GM21367 (cell line): ENCODE results near the gene SACS.
A peak's percentile ranks its signal among the peaks of the same experiment; 100 is the strongest.

ENCODE experiments used
- ATAC-seq: cut with Tn5 transposase; IDR thresholded peaks from one replicate; pipeline ENCODE4 v1.9.1; 2021; ENCODE audit not compliant: unreplicated experiment

Gene SACS

DNA sequence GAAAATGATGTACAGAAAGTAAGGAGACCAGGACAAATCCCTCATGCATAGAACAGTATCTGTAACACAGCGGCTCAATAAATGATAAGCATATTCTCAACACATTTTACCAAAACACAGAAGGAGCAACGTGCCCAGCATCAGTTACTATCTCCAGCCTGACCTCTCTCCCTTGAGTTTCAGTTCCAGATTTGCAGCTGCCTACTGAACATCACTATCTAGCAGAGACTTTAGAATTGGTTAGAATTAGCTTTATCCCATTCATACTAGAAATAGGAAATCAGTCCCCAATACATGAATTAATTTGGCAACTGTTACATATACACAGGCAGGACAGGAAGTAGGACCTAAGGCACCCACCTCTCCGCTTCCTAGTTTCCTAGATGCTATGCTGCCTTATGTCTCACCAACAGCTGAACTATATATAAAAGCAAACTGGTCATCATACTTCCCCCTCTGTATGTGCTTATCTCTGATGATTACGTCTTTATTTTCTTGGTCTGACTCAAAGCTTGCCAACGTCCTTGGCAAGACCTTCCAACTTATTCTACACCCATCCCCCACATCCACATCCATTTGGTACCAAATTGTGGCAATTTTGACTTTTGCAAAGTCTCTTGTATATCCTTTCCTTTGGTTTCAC, 61.1 kb downstream of the SACS start:
- ATAC-seq = no peak

- no peak for ATAC-seq
Measured at GRCh38 chr13:23367907-23368306, 65.6 kb downstream of the SACS start.

DNA sequence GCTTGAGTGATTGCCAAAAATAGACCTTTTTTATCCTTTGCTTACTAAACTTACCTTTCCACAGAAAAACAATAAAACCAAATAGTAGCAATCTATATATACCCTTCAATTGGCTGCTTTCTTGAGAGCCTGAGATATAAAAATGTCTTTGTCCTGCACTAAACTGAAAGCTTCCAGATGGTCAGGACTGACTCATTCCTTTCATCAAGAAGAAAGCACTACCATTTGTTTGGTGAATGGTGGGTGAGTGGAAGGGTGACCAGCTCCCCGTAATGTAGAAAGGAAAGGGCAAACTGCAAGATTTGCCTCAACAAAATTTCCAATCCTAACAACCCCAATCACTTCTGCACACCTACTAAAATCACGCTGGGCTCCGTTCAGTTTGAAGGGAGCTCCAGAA, 67.8 kb downstream of the SACS start:
- no peak for ATAC-seq

GRCh38 chr13:23359882-23360281, 73.6 kb downstream of the SACS start:
- ATAC-seq = no peak

- no peak for ATAC-seq
Measured at GRCh38 chr13:23357349-23357748, 76.2 kb downstream of the SACS start.

DNA sequence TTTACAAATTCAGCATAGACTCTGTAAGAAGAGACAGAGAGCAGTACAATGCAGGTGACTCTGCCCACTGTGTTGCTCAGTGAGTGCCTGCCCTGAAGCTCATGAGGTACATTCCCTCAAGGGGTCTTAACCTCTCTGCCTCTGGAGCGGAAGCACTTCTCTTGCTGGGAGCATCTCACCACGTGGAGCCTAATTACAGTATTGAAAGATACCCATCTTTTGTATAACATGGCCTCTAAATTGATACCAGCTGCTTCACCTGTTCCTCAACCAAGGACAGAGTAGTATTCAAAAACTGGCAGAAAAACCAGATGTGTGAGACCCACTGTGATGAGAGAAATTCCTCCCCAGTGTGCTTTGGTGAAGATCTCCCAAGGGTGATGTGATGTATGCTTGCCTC, 77.1 kb downstream of the SACS start:
- no peak for ATAC-seq

DNA sequence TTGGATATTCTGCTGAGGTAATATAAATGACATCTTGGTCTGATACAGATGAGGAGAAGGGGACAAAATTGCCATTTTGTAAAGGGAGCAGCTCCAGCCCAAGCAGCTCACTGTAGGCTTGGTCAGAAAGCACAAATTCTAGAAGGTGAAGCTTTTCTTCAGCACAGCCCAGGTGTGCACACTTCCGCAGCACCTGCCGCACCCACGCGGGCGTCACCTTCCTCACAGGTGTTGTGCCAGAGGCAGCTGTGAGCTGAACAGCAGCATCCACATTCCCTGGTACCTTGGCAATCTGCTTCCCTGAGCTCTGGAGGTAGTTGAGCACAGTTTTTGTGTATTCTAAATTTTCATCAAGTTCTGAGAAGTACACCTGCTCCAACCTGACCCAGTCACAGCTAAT, 79.0 kb downstream of the SACS start:
- no peak for ATAC-seq

GRCh38 chr13:23352161-23352560, 81.3 kb downstream of the SACS start:
- no peak for ATAC-seq

DNA sequence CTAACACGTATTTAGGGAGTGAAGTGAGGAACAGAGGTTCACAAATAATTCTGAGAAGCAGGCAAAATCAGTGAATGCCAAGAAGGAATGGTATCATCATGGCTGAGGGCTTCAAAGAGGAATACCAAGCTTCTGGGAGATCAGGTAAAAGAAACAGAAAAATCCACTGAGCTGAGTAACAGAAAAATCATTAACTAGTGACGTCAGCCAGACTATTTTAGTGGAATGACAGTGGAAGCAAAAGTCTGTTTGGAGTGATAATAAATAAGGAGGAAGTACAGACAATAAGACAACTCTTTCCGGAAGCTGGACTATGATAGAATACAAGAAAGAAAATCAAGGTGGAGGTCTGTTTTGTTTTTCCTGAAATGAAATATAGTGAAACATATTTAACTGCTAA, 83.5 kb downstream of the SACS start:
- ATAC-seq = no peak

DNA sequence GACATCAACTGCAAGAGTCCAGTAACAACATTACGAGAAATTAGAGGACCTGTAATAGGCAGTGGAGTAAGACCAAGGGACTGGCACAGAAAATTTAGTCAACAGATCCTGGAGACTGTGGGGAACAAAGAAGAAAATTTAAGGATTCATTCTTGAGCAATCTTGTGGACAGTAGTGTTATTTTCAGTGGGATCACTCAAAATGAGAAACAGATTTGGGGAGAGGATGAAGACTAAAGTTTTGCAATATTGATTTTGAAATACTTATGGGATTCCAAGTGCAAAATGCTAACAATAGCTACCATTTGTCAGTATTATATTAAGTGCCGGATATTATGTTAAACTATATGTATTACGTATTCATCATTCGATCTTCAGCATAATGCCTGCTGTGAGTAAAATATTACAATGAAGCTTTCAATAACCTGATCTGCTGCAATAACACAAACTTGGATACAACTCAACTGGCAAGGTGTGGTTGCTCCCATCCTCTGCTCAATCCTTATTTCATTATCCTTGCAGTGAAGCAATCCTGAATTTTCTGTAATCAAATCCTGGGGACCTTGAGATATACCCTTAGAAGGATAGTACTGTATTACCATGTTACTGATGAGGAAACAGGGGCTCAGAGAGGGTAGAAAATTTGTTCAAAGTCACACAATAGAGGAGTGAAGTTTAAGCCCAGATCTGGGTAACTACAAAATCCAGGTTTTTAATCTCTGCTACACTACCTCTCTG, 84.2 kb downstream of the SACS start:
- no peak for ATAC-seq

DNA sequence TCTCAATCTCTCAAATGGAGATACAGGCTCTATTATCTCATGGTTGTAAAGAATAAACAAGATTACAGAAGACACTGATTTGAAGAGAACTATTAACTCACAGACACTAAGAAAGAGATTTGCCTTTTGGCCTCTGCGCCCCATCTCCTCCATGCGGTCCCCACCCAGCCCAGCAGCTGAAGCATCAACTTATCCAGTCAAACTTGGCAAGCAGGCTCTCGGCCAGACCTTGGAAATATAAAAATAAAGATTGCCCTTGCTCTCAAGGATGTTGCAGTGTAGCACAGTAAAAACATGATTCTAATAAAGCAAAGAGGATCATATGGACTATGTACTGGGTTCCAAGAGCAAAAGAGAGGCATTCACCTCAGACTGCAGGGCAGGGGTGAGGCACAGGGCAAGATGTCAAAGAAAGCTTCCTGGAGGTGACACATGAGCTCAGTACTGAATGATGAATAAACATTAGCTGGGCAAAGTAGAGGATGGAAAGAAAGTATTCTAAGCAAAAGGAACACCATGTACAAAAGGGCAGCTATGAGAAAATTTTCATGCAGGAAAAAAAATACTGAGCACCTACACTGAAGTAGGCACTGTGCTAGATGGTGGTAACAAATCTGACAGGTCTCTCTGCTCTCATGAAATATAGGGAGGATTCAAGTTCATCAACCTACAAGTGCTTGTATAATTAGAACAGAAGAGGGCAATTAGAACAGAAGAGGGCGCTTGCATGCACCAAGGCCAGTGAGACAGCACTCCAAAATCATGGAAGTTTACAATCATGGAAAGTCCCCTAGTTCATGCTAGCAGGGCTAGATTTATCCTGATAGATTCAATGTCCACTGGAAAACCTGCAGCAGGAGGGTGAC, 85.0 kb downstream of the SACS start:
- no peak for ATAC-seq

DNA sequence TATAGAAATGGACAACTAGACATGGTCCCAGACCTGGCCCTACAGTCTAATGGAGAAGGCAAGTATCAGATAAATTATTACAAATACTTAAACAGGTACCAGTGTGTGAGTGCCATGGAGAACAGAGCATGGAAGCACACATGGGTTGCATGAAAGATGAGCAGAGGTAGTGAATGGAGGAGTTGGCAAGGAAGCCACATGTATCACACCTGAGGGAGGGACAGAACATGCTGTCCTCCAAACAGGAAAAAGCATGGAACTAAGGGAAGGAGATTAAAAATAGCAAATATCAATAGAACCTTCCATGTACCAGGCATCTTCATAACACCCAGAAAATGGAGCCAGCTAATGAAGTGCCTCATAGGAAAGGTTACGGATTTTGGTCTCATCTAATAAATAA, 85.9 kb downstream of the SACS start:
- ATAC-seq = no peak

GRCh38 chr13:23344931-23345595, 88.4 kb downstream of the SACS start:
- ATAC-seq = no peak

GRCh38 chr13:23339225-23339624, 94.3 kb downstream of the SACS start:
- no peak for ATAC-seq

DNA sequence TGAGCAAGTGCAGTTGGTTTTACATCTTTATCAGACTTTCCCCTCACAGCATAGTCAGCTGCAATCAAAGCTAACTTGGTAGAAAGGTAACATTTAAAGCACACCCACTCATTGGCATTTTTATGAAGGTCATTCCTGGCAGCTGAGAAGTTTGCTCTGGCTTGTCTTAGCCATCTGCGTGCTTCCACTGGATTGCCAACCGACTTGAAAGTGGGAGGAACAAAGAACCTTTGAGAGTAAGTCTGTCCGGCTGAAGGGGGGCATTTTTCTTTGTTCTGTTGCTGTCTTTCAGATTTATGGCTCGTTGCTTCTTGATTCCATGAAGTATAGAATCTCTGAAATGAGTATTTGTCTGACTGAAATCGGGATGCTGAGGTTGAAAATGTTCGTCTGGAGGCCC, 103.1 kb downstream of the SACS start:
- no peak for ATAC-seq

GRCh38 chr13:23325191-23325590, 108.3 kb downstream of the SACS start:
- no peak for ATAC-seq

GRCh38 chr13:23323946-23324709, 109.4 kb downstream of the SACS start:
- no peak for ATAC-seq

DNA sequence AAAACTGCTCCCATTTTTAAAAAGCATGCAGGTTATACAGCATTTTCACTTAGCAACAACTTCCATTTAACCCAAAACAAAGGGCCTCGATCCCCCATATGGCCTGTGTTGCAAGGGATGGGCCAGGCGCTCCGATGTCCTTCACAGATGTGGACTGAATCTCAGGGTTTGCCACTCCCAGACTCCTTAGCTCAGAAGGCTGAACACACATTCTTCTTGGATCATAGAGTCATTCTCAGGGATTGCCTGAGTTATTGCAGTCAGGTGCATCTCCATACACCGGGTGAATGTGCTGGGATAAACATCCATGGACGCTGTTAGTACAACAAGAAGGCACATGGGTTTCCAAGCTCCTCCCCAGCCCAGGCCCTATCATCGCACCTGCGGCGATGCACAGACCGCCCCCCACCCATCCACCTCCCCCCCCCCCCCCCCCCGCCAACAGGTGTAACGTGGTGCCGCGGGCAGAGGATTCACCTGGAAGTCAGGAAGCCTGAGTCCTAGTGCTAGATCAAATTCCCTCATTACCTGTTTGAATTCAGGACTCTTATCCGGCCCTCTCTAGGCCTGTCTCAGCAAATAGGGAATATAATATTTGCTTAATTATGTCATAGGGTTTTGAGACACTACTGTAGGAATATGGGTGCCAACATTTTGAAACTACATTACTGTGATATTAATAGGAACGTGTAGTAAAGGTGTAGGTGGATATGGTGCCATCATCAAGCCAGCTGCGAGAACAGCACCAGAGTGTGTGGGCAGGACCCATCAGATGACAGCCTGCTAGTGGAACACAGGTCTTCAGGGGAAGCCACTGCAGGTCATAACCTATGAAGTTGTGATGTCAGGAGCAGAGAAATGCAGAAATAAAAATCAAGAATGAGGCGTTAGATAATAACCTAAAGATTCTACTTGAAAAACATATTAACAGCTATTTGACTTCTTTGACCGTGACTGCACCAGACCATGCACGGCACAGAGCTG, 110.9 kb downstream of the SACS start:
- ATAC-seq = no peak

DNA sequence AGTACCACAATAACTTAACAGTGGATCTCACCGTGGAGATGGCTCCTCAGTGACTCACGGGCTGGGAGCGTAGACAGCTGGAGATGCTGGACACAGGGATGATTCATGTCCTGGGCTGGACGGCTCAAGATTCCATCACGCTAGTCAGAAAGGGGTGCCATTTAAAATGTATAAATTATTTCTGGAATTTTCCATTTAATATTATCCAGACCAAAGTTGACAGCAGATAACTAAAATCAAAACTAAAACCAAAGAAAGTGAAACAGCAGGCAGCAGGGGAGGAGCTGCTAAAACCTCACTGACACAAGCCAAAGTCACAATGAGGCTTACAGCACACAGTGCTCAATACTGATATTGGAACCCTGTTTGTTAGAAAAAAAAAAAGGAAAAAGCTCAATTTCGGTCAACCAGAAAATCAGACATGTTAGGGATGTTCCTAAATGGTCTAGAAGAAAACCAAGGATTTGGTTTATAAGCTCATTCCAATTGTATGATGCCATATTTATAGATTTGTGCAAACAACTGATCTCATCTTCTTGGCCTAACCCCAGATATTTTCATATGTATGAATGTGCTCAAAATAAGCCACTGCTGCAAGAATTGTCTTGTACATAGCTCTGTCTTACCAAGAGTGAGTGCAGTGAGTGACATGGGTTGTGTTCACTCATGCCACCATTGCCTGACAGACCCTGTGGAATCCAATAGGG, 111.8 kb downstream of the SACS start:
- peak; percentile 80 for ATAC-seq
